Measurements from ENCODE around the gene NCKAP1.

The NCKAP1 gene

DNA sequence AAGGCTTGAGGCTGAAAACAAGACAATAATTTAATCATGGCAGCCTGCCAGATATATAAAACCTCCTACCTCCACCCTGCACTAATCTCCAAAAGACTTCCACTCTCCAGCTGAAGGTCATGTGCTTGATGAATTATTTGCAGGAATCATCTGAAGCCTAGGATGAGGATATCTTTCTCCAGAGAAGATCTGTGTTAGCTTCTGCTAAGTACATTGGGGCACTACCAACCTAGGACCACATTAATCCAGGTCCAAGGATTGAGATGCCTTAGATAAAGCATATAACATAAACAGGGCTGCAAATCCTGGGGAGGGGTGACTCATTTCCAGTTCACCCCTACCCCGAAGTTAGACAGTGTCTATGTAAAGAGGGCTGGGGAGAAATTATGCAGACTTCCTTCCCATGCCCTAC is 91.3 kb downstream of the NCKAP1 start:
- peak; percentile 82 for DNase-seq (ENCODE audit: low read depth)

DNA sequence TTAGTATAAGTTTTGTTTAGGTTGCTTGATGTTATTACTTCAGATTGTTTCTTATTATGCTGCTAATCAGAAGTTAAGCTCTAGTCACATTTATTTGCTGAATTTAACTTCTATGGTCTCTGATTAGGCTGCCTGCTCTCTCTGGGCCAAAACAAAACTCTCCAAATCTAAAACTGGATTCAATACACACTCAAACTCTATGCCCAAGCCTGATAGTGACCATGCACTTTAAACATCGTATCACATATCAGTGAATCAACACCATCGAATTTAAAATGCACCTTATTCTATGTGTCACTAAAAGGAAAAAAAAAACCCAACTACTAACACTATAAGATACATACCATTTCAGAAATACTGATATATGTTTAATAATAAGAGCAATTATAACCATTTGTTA is 94.9 kb downstream of the NCKAP1 start:
- DNase-seq (ENCODE audit: low read depth) = no peak

DNA sequence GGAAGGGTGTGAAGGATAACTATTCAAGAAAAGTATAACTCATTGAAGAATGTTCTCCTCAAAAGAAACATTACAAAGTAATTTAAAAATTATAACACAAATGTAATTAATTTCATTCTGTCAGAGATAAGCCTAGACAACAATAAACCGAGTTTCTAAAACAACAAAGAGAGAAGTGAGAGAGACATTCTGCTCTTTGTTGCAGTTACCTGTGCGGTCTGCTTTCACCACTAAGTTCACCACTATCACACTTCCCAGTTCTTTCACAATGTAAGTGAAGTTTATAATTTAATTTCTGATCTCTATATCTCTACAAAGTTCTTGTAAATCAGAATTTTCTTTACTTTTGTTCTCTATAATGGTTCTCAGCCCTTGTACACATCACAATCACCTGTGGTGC is 95.5 kb downstream of the NCKAP1 start:
- no peak for DNase-seq (ENCODE audit: low read depth)

DNA sequence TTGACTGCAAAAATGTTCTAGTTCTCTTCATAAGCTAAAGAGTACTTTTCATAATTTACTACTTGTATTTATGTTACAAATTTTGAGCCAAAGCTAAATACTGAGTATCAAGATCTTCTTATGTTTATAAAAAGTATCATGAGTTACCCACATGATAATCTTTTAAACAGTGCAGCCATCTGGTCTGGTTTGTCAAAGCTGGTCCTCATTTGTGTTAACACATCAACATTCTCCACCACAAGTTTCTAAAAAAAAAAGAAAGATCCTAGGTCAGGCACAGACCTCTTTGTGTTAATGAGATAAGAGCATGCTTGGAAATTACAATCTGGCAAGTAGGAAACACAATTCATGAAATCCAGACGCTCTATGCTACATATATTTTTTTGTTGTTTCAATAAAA is 96.3 kb downstream of the NCKAP1 start:
- DNase-seq (ENCODE audit: low read depth) = peak; percentile 50

DNA sequence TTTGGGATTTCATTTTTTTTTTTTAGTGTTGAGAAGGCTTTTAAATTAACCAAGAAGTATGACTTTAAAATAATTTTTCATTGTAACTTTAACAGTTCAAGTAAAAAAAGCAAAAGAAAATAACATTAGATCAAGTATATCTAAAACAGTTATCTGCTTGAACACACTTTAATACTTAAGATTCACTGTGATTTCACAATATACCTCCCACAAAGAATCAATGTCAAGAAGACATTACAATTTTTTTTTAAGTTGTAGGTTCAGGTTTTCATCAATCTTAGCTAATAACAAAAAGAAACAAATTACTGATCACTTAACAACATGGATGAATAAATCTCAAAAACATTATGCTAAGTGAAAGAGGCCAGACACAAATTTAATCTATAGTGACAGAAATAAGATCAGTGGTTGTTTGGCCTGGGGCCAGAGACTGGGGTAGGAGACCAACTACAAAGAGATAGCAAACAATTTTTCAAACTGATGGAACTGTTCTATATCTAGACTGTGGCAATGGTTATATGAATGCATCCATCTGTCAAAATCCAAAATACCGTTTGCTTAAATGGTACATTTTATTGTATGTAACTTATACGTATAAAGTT is 97.0 kb downstream of the NCKAP1 start:
- peak; percentile 53 for DNase-seq (ENCODE audit: low read depth)

DNA sequence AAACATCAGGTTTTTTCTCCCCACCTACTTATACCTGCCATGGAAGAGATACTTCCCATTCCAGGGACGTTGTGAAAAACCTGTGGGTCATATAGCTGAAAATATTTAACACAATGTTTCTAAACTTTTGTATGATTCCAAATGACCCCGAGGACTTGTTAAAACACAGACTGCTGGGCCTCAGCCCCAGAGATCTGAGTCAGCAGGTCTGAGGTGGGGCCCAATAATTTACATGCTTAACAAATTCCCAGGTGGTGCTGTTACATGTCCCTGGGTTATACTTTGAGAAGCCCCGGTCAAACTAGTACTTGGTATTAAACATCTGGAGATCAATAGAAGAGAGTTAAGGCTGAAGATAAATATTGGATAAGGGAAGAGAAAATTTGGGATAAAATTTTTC is 100.4 kb downstream of the NCKAP1 start:
- no peak for DNase-seq (ENCODE audit: low read depth)

DNA sequence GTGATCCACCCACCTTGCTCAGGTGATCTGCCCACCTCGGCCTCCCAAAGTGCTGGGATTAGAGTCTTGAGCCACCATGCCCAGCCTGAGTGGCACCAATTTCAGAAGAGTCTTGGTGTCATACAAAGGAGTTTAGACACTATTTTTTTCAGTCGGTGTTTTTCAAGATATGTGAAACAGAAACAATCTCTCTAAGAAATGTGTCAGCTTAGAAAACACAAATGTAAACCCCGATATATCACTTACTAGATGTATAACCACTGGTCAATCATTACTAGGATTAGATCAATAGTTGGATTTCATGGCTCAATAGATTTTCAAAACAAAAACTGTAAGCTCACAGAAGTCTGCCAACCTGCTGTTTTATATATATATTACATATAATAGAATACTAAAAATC is 104.6 kb downstream of the NCKAP1 start:
- no peak for DNase-seq (ENCODE audit: low read depth)

DNA sequence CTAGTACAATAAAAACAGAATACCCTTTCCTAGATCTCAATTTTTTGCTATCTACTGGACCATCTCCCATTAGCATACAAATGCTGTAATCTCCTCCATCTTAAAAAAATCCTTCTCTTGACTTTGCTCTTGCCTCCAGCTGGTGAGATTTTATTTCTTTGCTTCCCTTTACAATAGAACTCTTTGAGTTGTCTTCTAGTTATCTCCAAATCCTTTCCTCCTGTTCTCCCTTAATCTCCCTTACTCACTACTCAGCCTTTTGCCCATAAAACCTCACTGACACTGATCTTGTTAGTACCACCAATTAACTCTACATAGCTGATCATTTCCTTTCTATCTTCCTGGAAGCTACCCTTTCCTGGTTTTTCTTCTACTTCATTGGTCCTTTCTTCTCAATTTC is 108.3 kb downstream of the NCKAP1 start:
- DNase-seq (ENCODE audit: low read depth) = no peak

DNA sequence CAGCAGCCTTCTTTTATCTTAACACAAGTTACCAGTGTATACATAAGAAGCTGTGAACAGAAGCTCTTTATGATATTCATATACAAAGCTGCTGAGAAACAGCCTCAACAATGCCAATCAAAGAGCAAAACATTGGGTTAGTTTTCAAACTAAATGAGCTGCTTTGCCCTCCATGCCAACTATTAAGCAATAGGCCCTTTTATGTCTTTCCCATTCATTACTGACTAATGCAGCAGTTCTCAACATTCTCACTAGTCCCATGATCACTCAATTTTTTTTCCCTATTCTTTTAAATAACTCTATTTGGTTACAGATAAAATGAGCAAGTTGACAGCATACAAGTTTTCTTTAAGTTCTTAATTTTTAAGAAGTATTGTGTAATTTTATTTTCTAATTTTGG is 114.0 kb downstream of the NCKAP1 start:
- DNase-seq (ENCODE audit: low read depth) = peak; percentile 76

DNA sequence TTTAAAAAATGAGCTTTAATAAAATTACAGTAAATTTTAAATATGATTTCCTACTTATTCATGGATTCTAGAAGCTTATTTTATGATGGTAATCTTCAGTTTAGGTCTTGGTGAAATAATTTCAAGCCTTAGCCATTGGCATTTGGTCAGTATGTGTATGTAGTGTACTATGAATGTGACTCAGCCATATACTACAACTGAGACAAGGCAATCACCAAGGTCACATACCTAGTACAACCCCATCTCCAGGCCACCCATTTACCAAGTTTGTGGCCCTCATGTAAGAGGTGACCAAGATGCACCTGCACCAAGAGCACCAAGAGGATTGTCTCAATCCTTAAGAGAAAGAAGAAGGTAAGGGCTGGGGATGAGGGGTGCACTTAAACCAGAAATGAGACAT is 117.0 kb downstream of the NCKAP1 start:
- no peak for DNase-seq (ENCODE audit: low read depth)

DNA sequence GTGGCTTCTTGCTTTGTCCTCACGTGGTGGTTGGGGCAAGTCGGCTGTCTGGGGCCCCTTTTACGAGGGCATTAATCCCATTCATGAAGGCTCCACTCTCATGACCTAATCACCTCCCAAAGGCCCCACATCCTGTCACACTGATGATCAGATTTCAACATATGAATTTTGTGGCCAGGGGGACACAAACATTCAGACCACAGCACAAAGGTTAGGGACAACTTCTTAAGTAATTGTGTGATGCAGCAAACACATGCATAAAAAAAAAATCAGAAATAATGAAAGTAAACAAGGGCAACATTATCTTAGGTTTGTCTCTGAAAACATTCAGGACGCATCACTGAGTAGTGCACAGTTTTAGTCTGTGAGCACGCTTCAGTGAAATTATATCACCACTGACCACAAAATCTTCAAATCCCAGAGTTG is 117.6 kb downstream of the NCKAP1 start:
- no peak for DNase-seq (ENCODE audit: low read depth)

DNA sequence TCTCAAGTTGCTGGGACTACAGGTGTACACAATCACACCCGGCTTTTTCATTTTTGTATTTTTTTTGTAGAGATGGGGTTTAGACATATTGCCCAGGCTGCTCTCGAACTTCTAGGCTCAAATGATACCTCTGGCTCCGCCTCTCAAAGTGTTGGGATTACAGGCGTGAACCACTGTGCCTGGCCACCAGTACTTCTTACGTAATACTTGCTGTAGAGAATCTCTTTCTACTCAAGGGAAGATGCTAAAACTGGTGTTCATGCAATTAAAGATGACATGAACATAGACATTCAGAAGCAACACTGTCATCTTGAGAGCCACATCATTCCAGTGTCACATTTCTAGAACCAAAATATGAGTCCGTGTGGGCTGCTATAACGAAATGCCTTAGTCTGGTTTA is 118.2 kb downstream of the NCKAP1 start:
- no peak for DNase-seq (ENCODE audit: low read depth)

DNA sequence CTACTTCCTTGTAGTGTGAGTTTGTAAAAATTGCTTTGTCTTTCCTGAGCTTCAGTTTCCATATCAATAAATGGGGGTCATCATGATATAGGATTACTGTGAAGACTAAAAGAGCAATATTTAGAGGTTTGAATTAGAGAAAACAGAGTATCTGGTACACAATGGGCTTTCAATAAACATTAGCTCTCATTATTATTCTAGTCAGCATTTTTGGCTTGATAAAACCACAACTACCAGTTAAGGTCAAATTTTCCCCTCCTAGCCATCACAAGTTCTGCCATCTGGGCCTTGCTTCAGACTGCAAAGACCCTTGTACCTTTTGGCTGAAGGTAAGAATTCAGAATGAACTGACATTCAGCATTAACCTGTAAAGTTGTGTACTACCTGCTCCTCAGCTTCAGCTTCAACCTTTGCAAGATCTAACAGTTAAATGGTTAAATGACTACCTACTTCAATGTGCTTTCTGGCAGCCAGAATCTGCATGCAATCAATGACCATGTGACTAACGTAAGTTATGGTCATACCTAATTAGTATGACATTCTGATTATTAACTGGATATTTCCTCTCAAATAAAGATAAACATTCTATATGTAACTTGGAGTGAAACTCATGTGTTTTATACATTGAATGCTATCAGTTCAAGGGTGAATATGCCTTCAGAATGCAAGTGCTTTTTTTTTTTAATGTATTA is 119.2 kb downstream of the NCKAP1 start:
- no peak for DNase-seq (ENCODE audit: low read depth)

DNA sequence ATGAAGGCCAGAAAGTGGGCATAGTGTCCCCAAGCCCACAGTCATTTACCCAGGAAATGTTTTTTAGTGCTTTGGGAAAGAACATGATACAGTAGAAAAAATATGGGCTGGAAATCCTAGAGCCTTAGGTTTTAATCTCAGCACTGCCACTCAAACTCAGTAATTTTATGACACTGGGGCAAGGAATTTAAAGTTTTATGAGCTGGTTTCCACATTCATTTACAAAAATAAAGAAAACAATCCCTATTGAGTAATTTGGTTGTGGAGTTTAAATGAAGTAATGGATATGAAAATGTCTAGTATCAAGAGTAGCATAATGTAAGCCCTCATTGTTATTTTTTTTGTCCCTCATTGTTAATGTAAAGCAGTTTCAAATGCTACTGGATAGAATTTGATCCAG is 120.3 kb downstream of the NCKAP1 start:
- DNase-seq (ENCODE audit: low read depth) = no peak

DNA sequence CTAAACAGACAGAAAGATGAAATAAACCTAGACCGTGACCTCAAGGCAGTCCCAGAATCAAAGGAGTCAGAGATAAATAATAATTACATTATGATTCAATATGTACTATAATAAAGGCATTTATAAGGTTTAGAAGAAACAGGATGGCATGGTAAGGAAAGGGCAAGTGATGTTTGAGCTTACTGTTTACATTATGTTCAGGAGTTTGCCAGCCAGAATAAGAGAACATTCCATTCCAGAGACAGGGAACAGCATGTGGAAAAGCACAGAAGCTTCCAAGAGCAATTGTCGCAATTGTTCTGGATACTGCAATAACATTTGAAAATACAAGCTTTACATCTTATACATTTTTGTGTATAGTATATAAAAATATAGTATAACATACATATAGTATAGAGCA is 121.8 kb downstream of the NCKAP1 start:
- no peak for DNase-seq (ENCODE audit: low read depth)

DNA sequence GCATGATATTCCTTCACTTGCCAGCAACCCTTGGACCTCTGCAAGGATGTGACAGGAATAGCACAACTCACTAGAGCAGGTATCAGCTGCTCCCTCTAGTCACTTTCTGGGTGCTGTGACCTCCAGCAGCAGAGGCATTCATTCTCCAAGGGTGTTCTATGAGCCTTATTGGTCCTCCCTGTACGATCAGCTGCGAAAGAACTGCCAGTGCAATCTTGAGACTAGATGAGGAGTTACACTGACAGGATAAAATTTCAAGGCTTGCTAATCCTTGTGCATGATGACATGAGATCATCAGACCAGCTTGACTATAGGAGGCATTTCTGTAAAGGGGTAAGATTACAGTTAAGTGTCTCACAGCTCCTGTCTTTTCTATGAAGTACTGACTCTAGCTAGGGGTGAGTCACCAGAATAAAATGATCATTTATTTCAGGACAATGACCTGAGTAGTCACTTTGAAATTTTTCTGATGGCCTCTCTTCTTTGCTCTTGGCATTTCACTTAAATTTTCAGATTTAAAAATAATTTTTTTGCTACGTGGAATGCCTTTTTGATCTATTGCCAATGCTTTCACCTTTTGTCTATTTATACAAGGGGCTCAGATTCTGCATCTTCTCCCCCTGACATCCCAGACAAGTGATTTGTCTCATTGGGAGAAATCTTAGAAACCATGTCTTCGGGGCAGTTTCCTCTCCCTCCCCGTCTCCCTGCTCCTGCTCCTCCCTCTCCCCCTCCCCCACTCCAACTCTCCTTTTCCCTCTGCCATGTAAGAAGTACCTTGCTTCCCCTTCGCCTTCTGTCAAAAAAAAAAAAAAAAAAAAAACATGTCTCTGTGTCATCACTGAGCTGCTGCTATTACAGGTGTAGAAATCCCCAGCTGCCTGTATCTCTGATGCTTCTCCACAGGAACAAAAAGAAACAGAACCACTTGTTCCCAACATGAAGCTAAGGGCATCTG is 122.6 kb downstream of the NCKAP1 start:
- DNase-seq (ENCODE audit: low read depth) = peak; percentile 93

DNA sequence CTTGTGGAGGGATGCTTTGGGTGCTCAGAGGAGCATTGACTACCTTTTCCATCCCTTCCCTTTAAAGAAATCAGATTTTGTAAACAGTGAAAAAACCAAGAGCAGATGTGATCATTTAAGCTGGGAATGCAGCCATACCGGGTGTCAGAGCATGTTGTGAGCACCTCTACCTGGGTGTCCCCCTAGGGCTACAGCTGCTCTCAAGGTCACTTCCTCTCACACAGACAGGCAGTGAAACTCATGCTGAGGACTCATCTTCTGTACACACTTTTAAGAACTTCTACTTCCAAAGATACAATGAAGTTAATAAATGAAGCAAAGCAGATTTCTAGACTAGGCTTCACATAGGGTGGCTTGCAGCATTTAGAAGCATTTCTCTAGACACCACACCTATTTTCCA is 123.4 kb downstream of the NCKAP1 start:
- DNase-seq (ENCODE audit: low read depth) = no peak

DNA sequence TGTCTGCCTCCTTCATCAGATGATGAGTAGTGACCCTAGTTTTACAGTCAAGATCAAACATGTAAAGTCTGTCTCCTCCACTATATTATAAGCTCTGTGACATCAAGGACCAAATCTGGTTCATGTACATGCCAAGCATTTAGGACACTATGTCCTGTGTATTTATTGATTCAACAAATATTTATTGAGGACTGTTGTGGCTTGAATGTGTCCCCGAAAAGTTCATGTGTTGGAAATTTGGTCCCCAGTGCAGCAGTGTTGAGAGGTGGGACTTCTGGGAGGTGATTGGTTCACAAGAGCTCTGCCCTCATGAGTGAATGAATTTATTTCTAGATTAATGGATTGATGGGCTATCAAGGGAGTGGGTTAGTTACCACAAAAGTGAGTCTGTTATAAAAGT is 125.2 kb downstream of the NCKAP1 start:
- no peak for DNase-seq (ENCODE audit: low read depth)

DNA sequence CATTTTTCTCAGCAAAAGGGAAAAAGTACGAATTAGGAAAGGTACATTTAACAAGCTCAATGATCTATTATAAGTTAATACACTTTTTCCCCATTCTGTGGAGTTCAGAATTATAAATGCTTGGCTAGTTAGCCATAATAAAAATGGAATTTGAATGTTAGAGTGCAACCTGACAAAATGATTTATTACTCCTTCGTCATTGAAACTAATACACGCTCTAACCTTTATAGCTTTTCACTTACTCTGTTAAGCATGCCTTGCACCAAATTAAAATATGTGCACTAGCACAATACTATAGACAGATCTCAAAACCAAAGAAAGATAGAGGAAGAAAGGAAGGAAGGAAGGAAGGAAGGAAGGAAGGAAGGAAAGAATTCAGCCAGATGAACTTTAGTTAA is 125.7 kb downstream of the NCKAP1 start:
- DNase-seq (ENCODE audit: low read depth) = no peak

DNA sequence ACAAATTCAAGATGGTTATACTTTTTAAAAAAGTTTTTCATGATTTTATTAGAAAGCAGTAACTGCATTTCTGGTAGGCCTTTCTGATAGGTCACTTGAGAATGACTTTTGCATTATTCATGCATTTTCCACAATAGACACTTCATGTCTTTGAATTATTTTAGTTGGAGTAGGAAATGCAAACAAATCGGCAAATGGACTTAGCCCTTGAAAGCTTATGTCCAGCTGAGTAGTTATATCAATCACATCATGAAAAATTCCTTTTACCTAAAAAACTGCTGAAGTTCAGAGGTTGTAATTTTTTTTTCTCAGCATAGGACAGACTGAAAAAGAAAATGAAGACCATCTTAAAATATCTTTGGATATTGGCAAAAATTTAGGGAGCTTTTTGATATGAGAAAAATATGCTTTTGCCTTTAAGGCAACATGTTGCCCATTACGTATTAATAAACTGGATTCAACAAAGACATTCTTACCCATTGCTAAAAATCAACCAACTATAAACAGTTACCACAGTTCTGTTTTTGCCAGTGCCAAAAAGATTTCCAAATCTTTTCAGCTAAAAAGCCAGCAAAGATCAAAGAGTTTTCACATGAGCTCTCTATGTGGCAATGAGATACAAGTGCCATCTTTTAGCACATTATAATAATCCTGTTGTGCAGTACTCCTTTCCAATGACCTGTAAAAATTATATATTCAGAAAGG is 126.3 kb downstream of the NCKAP1 start:
- no peak for DNase-seq (ENCODE audit: low read depth)

DNA sequence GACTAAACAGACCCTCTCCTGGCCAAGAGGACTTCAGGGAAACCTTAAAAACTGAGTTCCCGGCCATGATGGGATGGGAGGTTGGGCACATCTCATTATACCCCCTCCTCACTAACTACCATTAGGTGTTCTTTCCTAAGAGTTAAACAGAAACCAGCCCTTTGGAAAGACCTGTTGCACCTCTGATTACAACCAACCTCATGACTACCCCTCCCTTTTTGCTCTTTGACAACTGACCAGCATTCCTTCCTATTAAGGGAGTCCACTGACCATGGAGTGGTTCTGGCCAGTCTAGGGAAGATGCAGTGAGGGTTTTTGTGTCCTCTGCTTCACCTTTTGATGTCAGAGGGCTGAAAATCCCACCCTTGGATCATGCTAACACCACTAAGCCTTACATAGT is 127.3 kb downstream of the NCKAP1 start:
- no peak for DNase-seq (ENCODE audit: low read depth)

DNA sequence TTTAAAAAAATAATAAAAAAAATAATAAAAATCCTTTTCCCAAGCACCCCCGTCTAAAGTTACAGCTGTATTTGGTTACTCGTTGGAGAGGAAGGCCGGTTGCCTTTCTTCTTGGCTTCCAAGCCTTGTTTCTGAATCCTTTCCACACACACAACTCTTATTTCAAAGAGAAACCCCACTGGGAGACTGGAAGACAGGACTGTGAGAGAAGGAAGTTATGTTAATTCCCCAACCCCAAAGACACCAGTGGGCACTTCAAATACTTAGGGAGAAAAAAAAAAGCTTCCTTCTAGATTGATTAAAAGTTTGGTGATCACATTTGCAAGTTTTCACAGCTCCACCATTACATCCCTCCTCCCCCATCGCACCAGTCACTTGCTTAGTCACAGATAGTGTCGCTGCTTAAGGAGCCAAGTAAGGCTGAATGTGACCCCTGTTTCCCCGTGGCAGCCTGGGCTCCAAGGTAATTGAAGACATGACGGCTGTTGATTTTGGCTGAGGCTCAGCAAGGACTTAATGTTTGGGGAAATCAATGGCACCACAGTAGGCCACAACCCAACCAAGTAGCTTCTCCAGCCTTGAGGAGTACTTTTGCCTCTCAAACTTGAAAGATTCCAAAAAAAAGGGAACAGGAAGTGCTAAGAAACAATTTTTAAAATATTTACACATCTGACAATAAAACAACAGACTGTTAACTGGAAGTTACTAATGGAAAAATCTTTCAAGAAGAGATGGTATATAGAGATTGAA is 131.0 kb downstream of the NCKAP1 start:
- DNase-seq (ENCODE audit: low read depth) = no peak
